GM23338 (cell line): ENCODE measurements around the gene FCN1. TPM values are rescaled to one million over a fixed set of nuclear protein-coding genes. Genes with fewer than 3 reads are reported as not detected.

Source experiments
- ATAC-seq: fragments of 200-7000 bp; cut with Tn5 transposase; 3 replicates; pipeline ENCODE4 v1.9.1; 2020
- DNase-seq: peaks from one replicate; pipeline ENCODE4 v3.0.0-alpha.2; 2015; ENCODE audit warnings: low spot score
- H2AFZ ChIP-seq: fragments of 200-600 bp; sonication (generic); 2 replicates; pipeline ENCODE4 v1.8.0; 2016; ENCODE audit warnings: antibody characterized with exemption, mild to moderate bottlenecking, moderate library complexity
- H3F3A ChIP-seq: fragments of 200-600 bp; sonication (generic); replicated peaks from 2 replicates; pipeline ENCODE4 v1.8.0; 2017; ENCODE audit warnings: antibody characterized with exemption, mixed run types, low read depth
- H3K27ac ChIP-seq: fragments of 200-600 bp; sonication (generic); 2 replicates; pipeline ENCODE4 v1.6.1; 2016; ENCODE audit warnings: low read depth
- H3K27me3 ChIP-seq: fragments of 200-600 bp; sonication (generic); 2 replicates; pipeline ENCODE4 v1.8.0; 2016; ENCODE audit warnings: mild to moderate bottlenecking, mixed run types, moderate library complexity; ENCODE audit not compliant: insufficient read depth
- H3K36me3 ChIP-seq: fragments of 200-600 bp; sonication (generic); 2 replicates; pipeline ENCODE4 v1.8.0; 2016; ENCODE audit warnings: mild to moderate bottlenecking; ENCODE audit not compliant: insufficient read depth
- H3K4me1 ChIP-seq: fragments of 200-600 bp; sonication (generic); 2 replicates; pipeline ENCODE4 v1.8.0; 2016; ENCODE audit warnings: mild to moderate bottlenecking, moderate library complexity; ENCODE audit not compliant: insufficient read depth
- H3K4me2 ChIP-seq: fragments of 200-600 bp; sonication (generic); 2 replicates; pipeline ENCODE4 v1.7.1; 2017; ENCODE audit warnings: mixed run types
- H3K4me3 ChIP-seq: fragments of 200-600 bp; sonication (generic); 2 replicates; pipeline ENCODE4 v1.6.1; 2016; ENCODE audit warnings: mixed run types
- H3K79me2 ChIP-seq: fragments of 200-600 bp; sonication (generic); replicated peaks from 2 replicates; pipeline ENCODE4 v1.8.0; 2017; ENCODE audit warnings: mild to moderate bottlenecking; ENCODE audit not compliant: insufficient read depth
- H3K9me2 ChIP-seq: fragments of 200-600 bp; sonication (generic); 2 replicates; pipeline ENCODE4 v1.8.0; 2017; ENCODE audit not compliant: insufficient read depth
- H4K20me1 ChIP-seq: fragments of 200-600 bp; sonication (generic); replicated peaks from 2 replicates; pipeline ENCODE4 v1.8.0; 2017; ENCODE audit warnings: mild to moderate bottlenecking; ENCODE audit not compliant: insufficient read depth
- H3K27ac Mint-ChIP-seq: 2 replicates; pipeline ENCODE4 v1.8.0; 2020; ENCODE audit warnings: inconsistent platforms, mild to moderate bottlenecking, moderate library complexity, mixed read lengths
- H3K27me3 Mint-ChIP-seq: 3 replicates; pipeline ENCODE4 v1.8.0; 2022; ENCODE audit warnings: low read depth, mild to moderate bottlenecking, moderate library complexity, mixed read lengths, inconsistent platforms; ENCODE audit not compliant: insufficient read depth, poor library complexity
- H3K36me3 Mint-ChIP-seq: 3 replicates; pipeline ENCODE4 v1.8.0; 2021; ENCODE audit warnings: low read depth, mild to moderate bottlenecking, inconsistent platforms, moderate library complexity, mixed read lengths
- H3K4me1 Mint-ChIP-seq: 3 replicates; pipeline ENCODE4 v1.8.0; 2020; ENCODE audit warnings: mild to moderate bottlenecking, inconsistent platforms, mixed read lengths
- H3K4me3 Mint-ChIP-seq: 3 replicates; pipeline ENCODE4 v1.8.0; 2021; ENCODE audit warnings: moderate library complexity, mild to moderate bottlenecking, inconsistent platforms, mixed read lengths
- H3K9me3 Mint-ChIP-seq: 3 replicates; pipeline ENCODE4 v1.8.0; 2020; ENCODE audit warnings: moderate library complexity, mild to moderate bottlenecking, inconsistent platforms, mixed read lengths
- EZH2 ChIP-seq: fragments of 200-600 bp; sonication (generic); IDR thresholded peaks from one replicate; pipeline ENCODE4 v1.8.0; 2017; ENCODE audit warnings: antibody characterized with exemption, mild to moderate bottlenecking, low read depth; ENCODE audit not compliant: unreplicated experiment
- EZH2phosphoT487 ChIP-seq: fragments of 200-600 bp; sonication (generic); IDR thresholded peaks from one replicate; pipeline ENCODE4 v1.8.1; 2018; ENCODE audit warnings: antibody characterized with exemption; ENCODE audit not compliant: unreplicated experiment
- POLR2AphosphoS5 ChIP-seq: IDR thresholded peaks from 2 replicates; pipeline ENCODE4 v1.6.1; 2016; ENCODE audit warnings: antibody characterized with exemption, low read depth
- polyA plus RNA-seq: library from polyadenylated mRNA; unstranded; fragments of >200 nt; fragmentation: Nextera tagmentation; extraction: Ambion mirVana; gene quantifications from 2 replicates; pipeline ENCODE4 v1.2.1, GENCODE V29; 2016
- total RNA-seq: library from RNA; depleted of rRNA; stranded (reverse); fragments of >200 nt; shearing (Covaris generic); gene quantifications from 2 replicates; pipeline ENCODE4 v1.2.3, GENCODE V29; 2014
- TF ChIP-seq, protein P1 (sequence below): fragments of 250-450 bp; sonication (Bioruptor Pico); IDR thresholded peaks from 2 replicates; pipeline ENCODE4 v1.5.0; 2020; ENCODE audit warnings: mild to moderate bottlenecking, moderate library complexity
- TF ChIP-seq, protein P2 (sequence below): IDR thresholded peaks from 2 replicates; pipeline ENCODE4 v1.6.1; 2016; ENCODE audit warnings: antibody characterized with exemption

FCN1 gene
- total and polyA plus RNA-seq, 2 experiments from 2014 or later: not detected

GRCh38 chr9:134895908-134896833 is 21.5 kb downstream of the FCN1 start (continued):
- no peak for TF ChIP-seq POLR2AphosphoS5
- TF ChIP-seq EZH2: no peak
- TF ChIP-seq, protein P1, sequence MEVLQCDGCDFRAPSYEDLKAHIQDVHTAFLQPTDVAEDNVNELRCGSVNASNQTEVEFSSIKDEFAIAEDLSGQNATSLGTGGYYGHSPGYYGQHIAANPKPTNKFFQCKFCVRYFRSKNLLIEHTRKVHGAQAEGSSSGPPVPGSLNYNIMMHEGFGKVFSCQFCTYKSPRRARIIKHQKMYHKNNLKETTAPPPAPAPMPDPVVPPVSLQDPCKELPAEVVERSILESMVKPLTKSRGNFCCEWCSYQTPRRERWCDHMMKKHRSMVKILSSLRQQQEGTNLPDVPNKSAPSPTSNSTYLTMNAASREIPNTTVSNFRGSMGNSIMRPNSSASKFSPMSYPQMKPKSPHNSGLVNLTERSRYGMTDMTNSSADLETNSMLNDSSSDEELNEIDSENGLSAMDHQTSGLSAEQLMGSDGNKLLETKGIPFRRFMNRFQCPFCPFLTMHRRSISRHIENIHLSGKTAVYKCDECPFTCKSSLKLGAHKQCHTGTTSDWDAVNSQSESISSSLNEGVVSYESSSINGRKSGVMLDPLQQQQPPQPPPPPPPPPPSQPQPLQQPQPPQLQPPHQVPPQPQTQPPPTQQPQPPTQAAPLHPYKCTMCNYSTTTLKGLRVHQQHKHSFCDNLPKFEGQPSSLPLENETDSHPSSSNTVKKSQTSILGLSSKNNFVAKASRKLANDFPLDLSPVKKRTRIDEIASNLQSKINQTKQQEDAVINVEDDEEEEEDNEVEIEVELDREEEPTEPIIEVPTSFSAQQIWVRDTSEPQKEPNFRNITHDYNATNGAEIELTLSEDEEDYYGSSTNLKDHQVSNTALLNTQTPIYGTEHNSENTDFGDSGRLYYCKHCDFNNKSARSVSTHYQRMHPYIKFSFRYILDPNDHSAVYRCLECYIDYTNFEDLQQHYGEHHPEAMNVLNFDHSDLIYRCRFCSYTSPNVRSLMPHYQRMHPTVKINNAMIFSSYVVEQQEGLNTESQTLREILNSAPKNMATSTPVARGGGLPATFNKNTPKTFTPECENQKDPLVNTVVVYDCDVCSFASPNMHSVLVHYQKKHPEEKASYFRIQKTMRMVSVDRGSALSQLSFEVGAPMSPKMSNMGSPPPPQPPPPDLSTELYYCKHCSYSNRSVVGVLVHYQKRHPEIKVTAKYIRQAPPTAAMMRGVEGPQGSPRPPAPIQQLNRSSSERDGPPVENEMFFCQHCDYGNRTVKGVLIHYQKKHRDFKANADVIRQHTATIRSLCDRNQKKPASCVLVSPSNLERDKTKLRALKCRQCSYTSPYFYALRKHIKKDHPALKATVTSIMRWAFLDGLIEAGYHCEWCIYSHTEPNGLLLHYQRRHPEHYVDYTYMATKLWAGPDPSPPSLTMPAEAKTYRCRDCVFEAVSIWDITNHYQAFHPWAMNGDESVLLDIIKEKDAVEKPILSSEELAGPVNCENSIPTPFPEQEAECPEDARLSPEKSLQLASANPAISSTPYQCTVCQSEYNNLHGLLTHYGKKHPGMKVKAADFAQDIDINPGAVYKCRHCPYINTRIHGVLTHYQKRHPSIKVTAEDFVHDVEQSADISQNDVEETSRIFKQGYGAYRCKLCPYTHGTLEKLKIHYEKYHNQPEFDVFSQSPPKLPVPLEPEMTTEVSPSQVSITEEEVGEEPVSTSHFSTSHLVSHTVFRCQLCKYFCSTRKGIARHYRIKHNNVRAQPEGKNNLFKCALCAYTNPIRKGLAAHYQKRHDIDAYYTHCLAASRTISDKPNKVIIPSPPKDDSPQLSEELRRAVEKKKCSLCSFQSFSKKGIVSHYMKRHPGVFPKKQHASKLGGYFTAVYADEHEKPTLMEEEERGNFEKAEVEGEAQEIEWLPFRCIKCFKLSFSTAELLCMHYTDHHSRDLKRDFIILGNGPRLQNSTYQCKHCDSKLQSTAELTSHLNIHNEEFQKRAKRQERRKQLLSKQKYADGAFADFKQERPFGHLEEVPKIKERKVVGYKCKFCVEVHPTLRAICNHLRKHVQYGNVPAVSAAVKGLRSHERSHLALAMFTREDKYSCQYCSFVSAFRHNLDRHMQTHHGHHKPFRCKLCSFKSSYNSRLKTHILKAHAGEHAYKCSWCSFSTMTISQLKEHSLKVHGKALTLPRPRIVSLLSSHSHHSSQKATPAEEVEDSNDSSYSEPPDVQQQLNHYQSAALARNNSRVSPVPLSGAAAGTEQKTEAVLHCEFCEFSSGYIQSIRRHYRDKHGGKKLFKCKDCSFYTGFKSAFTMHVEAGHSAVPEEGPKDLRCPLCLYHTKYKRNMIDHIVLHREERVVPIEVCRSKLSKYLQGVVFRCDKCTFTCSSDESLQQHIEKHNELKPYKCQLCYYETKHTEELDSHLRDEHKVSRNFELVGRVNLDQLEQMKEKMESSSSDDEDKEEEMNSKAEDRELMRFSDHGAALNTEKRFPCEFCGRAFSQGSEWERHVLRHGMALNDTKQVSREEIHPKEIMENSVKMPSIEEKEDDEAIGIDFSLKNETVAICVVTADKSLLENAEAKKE: no peak
- TF ChIP-seq EZH2phosphoT487: no peak

GRCh38 chr9:134895567-134895907 is 22.2 kb downstream of the FCN1 start:
- Mint-ChIP-seq H3K36me3 (peaks cover 14% of the 10 kb centered on the region; the same call in 2 of the 3 replicates), H3K4me3 (no peak overlapping the region), H3K27me3 (no peaks in the 10 kb centered on the region), H3K4me1 (no peaks in the 10 kb centered on the region), H3K9me3 (peaks cover 38% of the 10 kb centered on the region), H3K27ac (no peak overlapping the region)
- no peaks in the 10 kb centered on the region for H3K4me1 ChIP-seq
- no peaks in the 10 kb centered on the region for H3K79me2 ChIP-seq
- no peaks in the 10 kb centered on the region for H3K9me2 ChIP-seq
- H3F3A ChIP-seq: no peaks in the 10 kb centered on the region
- no peak overlapping the region for H3K27ac ChIP-seq
- ATAC-seq (no peak), DNase-seq (no peak)
- no peak overlapping the region for H3K4me2 ChIP-seq
- no peaks in the 10 kb centered on the region for H4K20me1 ChIP-seq
- no peak overlapping the region for H2AFZ ChIP-seq
- TF ChIP-seq, protein P1: no peak
- TF ChIP-seq EZH2: no peak
- TF ChIP-seq, protein P2, sequence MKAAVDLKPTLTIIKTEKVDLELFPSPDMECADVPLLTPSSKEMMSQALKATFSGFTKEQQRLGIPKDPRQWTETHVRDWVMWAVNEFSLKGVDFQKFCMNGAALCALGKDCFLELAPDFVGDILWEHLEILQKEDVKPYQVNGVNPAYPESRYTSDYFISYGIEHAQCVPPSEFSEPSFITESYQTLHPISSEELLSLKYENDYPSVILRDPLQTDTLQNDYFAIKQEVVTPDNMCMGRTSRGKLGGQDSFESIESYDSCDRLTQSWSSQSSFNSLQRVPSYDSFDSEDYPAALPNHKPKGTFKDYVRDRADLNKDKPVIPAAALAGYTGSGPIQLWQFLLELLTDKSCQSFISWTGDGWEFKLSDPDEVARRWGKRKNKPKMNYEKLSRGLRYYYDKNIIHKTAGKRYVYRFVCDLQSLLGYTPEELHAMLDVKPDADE: no peak
- H3K27me3 ChIP-seq: no peaks in the 10 kb centered on the region
- no peak overlapping the region for H3K4me3 ChIP-seq
- no peaks in the 10 kb centered on the region for H3K36me3 ChIP-seq
